WTC11 (cell line): ENCODE data around the gene CENPF. TPM values are rescaled to one million over a fixed set of nuclear protein-coding genes. Genes with fewer than 3 reads are reported as not detected.

Experiments used
- ATAC-seq: fragments of 200-7000 bp; cut with Tn5 transposase; 2 replicates; pipeline ENCODE4 v1.10.0; 2021; ENCODE audit warnings: mild to moderate bottlenecking, moderate library complexity
- CTCF ChIA-PET: fragments of 300-600 bp; sonication (Branson Sonifier 250); formaldehyde crosslinking; loops from one replicate; lab custom pipeline; 2021; ENCODE audit warnings: antibody characterized with exemption; lab: Charles Lee
- POLR2A ChIA-PET: fragments of 350-600 bp; sonication (Branson Sonifier 250); formaldehyde crosslinking; loops from one replicate; lab custom pipeline; 2021; ENCODE audit warnings: antibody characterized with exemption; lab: Charles Lee
- DNase-seq: peaks from one replicate; pipeline ENCODE4 v3.0.0; 2021; ENCODE audit warnings: low spot score
- H3K27ac Mint-ChIP-seq: 2 replicates; pipeline ENCODE4 v1.8.0; 2021; ENCODE audit warnings: mixed read lengths
- H3K27me3 Mint-ChIP-seq: 2 replicates; pipeline ENCODE4 v1.8.0; 2021; ENCODE audit warnings: low read depth, mild to moderate bottlenecking, moderate library complexity, mixed read lengths
- H3K36me3 Mint-ChIP-seq: 2 replicates; pipeline ENCODE4 v1.8.0; 2021; ENCODE audit warnings: mixed read lengths
- H3K4me1 Mint-ChIP-seq: 2 replicates; pipeline ENCODE4 v1.8.0; 2022; ENCODE audit warnings: mixed read lengths
- H3K4me3 Mint-ChIP-seq: 2 replicates; pipeline ENCODE4 v1.8.0; 2021; ENCODE audit warnings: mild to moderate bottlenecking, moderate library complexity, mixed read lengths
- H3K9me3 Mint-ChIP-seq: 2 replicates; pipeline ENCODE4 v1.8.0; 2021; ENCODE audit warnings: mixed read lengths
- FOXJ3 ChIP-seq: sonication (generic); formaldehyde crosslinking; IDR thresholded peaks from 2 replicates; pipeline ENCODE4 v1.9.0; 2021; ENCODE audit warnings: missing genetic modification reagents, mild to moderate bottlenecking, borderline replicate concordance
- FOXK1 ChIP-seq: sonication (generic); formaldehyde crosslinking; IDR thresholded peaks from 2 replicates; pipeline ENCODE4 v1.8.0; 2022; ENCODE audit warnings: mild to moderate bottlenecking, moderate library complexity, missing genetic modification reagents
- GTF2I ChIP-seq: fragments of 250-450 bp; sonication (Bioruptor Pico); conservative IDR thresholded peaks from 2 replicates; pipeline ENCODE4 v1.4.0; 2021; ENCODE audit warnings: mild to moderate bottlenecking
- RORB ChIP-seq: fragments of 250-450 bp; sonication (Bioruptor Pico); IDR thresholded peaks from 2 replicates; pipeline ENCODE4 v1.9.0; 2021; ENCODE audit warnings: mild to moderate bottlenecking
- ZBTB21 ChIP-seq: sonication (generic); formaldehyde crosslinking; IDR thresholded peaks from 2 replicates; pipeline ENCODE4 v1.8.1; 2023; ENCODE audit warnings: mild to moderate bottlenecking, missing genetic modification reagents, borderline replicate concordance
- ZNF416 ChIP-seq: fragments of 250-450 bp; sonication (Bioruptor Pico); IDR thresholded peaks from 2 replicates; pipeline ENCODE4 v1.9.0; 2021; ENCODE audit warnings: mild to moderate bottlenecking, inconsistent platforms
- ZNF423 ChIP-seq: fragments of 250-450 bp; sonication (Bioruptor Pico); IDR thresholded peaks from 2 replicates; pipeline ENCODE4 v2.1.2; 2022; ENCODE audit warnings: mild to moderate bottlenecking, moderate library complexity
- ZNF671 ChIP-seq: fragments of 250-450 bp; sonication (Bioruptor Pico); IDR thresholded peaks from 2 replicates; pipeline ENCODE4 v1.8.0; 2021; ENCODE audit warnings: mild to moderate bottlenecking
- total RNA-seq: library from RNA; stranded (reverse); gene quantifications from 3 replicates; pipeline ENCODE4 v1.2.3, GENCODE V29; 2021
- TF ChIP-seq, protein P1 (sequence below): sonication (generic); formaldehyde crosslinking; IDR thresholded peaks from 2 replicates; pipeline ENCODE4 v1.8.1; 2023; ENCODE audit warnings: mild to moderate bottlenecking, missing genetic modification reagents, moderate library complexity
- TF ChIP-seq, protein P2 (sequence below): sonication (generic); formaldehyde crosslinking; IDR thresholded peaks from 2 replicates; pipeline ENCODE4 v1.8.0; 2023; ENCODE audit warnings: mild to moderate bottlenecking, missing genetic modification reagents
- TF ChIP-seq, protein P3 (sequence below): sonication (generic); formaldehyde crosslinking; IDR thresholded peaks from 2 replicates; pipeline ENCODE4 v1.8.1; 2022; ENCODE audit warnings: low read depth, mild to moderate bottlenecking, moderate library complexity, missing genetic modification reagents, borderline replicate concordance
- TF ChIP-seq, protein P4 (sequence below): sonication (generic); formaldehyde crosslinking; IDR thresholded peaks from 2 replicates; pipeline ENCODE4 v1.8.0; 2023; ENCODE audit warnings: missing genetic modification reagents, mild to moderate bottlenecking, borderline replicate concordance
- TF ChIP-seq, protein P5 (sequence below): fragments of 250-450 bp; sonication (Bioruptor Pico); IDR thresholded peaks from 2 replicates; pipeline ENCODE4 v2.1.2; 2022; ENCODE audit warnings: mild to moderate bottlenecking, moderate library complexity
- TF ChIP-seq, protein P6 (sequence below): fragments of 250-450 bp; sonication (Bioruptor Pico); IDR thresholded peaks from 2 replicates; pipeline ENCODE4 v1.8.0; 2021; ENCODE audit warnings: mild to moderate bottlenecking
- TF ChIP-seq, protein P7 (sequence below): fragments of 250-450 bp; sonication (Bioruptor Pico); conservative IDR thresholded peaks from 2 replicates; pipeline ENCODE4 v1.9.0; 2021; ENCODE audit warnings: mild to moderate bottlenecking
- TF ChIP-seq, protein P8 (sequence below): sonication (generic); formaldehyde crosslinking; IDR thresholded peaks from 2 replicates; pipeline ENCODE4 v1.8.0; 2022; ENCODE audit warnings: missing genetic modification reagents
- TF ChIP-seq, protein P9 (sequence below): sonication (generic); formaldehyde crosslinking; IDR thresholded peaks from 2 replicates; pipeline ENCODE4 v1.8.1; 2022; ENCODE audit warnings: mild to moderate bottlenecking, moderate library complexity, missing genetic modification reagents

CENPF gene
- total RNA-seq, 1 experiment from 2014 or later: 166 TPM

DNA sequence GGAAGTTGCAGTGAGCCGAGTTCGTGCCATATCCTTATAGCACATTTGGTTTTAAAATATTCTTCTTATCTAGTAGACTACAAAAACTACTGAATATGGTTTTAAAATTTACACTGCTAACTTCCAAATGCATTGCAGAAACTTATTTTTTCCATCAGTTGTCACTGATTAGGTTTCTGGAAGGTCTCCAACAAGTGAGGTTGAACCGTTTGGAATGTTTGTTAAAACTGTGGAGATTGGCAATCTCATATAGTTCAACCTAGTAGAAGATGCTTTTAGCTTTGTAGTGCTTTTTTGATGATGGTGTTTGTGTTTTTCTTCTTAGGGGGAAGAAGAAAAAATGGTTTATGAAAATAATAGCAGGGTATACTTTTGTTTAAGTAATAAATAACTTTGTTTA, 12.9 kb downstream of the CENPF start:
- no peak overlapping the region for H3K27ac Mint-ChIP-seq
- POLR2A ChIA-PET: no interaction called here
- CTCF ChIA-PET: no interaction called here
- peaks cover 11% of the 10 kb centered on the region for H3K4me1 Mint-ChIP-seq
- TF ChIP-seq, protein P1, sequence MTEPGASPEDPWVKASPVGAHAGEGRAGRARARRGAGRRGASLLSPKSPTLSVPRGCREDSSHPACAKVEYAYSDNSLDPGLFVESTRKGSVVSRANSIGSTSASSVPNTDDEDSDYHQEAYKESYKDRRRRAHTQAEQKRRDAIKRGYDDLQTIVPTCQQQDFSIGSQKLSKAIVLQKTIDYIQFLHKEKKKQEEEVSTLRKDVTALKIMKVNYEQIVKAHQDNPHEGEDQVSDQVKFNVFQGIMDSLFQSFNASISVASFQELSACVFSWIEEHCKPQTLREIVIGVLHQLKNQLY (CRISPR knock-in tag): no peak
- no peak for TF ChIP-seq RORB
- TF ChIP-seq, protein P2, sequence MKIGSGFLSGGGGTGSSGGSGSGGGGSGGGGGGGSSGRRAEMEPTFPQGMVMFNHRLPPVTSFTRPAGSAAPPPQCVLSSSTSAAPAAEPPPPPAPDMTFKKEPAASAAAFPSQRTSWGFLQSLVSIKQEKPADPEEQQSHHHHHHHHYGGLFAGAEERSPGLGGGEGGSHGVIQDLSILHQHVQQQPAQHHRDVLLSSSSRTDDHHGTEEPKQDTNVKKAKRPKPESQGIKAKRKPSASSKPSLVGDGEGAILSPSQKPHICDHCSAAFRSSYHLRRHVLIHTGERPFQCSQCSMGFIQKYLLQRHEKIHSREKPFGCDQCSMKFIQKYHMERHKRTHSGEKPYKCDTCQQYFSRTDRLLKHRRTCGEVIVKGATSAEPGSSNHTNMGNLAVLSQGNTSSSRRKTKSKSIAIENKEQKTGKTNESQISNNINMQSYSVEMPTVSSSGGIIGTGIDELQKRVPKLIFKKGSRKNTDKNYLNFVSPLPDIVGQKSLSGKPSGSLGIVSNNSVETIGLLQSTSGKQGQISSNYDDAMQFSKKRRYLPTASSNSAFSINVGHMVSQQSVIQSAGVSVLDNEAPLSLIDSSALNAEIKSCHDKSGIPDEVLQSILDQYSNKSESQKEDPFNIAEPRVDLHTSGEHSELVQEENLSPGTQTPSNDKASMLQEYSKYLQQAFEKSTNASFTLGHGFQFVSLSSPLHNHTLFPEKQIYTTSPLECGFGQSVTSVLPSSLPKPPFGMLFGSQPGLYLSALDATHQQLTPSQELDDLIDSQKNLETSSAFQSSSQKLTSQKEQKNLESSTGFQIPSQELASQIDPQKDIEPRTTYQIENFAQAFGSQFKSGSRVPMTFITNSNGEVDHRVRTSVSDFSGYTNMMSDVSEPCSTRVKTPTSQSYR (CRISPR knock-in tag): no peak
- TF ChIP-seq, protein P3, sequence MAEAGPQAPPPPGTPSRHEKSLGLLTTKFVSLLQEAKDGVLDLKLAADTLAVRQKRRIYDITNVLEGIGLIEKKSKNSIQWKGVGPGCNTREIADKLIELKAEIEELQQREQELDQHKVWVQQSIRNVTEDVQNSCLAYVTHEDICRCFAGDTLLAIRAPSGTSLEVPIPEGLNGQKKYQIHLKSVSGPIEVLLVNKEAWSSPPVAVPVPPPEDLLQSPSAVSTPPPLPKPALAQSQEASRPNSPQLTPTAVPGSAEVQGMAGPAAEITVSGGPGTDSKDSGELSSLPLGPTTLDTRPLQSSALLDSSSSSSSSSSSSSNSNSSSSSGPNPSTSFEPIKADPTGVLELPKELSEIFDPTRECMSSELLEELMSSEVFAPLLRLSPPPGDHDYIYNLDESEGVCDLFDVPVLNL (CRISPR knock-in tag): no peak
- TF ChIP-seq GTF2I (CRISPR knock-in tag): no peak
- TF ChIP-seq, protein P4, sequence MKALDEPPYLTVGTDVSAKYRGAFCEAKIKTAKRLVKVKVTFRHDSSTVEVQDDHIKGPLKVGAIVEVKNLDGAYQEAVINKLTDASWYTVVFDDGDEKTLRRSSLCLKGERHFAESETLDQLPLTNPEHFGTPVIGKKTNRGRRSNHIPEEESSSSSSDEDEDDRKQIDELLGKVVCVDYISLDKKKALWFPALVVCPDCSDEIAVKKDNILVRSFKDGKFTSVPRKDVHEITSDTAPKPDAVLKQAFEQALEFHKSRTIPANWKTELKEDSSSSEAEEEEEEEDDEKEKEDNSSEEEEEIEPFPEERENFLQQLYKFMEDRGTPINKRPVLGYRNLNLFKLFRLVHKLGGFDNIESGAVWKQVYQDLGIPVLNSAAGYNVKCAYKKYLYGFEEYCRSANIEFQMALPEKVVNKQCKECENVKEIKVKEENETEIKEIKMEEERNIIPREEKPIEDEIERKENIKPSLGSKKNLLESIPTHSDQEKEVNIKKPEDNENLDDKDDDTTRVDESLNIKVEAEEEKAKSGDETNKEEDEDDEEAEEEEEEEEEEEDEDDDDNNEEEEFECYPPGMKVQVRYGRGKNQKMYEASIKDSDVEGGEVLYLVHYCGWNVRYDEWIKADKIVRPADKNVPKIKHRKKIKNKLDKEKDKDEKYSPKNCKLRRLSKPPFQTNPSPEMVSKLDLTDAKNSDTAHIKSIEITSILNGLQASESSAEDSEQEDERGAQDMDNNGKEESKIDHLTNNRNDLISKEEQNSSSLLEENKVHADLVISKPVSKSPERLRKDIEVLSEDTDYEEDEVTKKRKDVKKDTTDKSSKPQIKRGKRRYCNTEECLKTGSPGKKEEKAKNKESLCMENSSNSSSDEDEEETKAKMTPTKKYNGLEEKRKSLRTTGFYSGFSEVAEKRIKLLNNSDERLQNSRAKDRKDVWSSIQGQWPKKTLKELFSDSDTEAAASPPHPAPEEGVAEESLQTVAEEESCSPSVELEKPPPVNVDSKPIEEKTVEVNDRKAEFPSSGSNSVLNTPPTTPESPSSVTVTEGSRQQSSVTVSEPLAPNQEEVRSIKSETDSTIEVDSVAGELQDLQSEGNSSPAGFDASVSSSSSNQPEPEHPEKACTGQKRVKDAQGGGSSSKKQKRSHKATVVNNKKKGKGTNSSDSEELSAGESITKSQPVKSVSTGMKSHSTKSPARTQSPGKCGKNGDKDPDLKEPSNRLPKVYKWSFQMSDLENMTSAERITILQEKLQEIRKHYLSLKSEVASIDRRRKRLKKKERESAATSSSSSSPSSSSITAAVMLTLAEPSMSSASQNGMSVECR (CRISPR knock-in tag): no peak
- TF ChIP-seq, protein P5, sequence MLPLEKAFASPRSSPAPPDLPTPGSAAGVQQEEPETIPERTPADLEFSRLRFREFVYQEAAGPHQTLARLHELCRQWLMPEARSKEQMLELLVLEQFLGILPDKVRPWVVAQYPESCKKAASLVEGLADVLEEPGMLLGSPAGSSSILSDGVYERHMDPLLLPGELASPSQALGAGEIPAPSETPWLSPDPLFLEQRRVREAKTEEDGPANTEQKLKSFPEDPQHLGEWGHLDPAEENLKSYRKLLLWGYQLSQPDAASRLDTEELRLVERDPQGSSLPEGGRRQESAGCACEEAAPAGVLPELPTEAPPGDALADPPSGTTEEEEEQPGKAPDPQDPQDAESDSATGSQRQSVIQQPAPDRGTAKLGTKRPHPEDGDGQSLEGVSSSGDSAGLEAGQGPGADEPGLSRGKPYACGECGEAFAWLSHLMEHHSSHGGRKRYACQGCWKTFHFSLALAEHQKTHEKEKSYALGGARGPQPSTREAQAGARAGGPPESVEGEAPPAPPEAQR: no peak
- no peak for TF ChIP-seq ZNF423
- no peak for TF ChIP-seq ZNF671
- TF ChIP-seq FOXJ3 (CRISPR knock-in tag): no peak
- TF ChIP-seq, protein P6, sequence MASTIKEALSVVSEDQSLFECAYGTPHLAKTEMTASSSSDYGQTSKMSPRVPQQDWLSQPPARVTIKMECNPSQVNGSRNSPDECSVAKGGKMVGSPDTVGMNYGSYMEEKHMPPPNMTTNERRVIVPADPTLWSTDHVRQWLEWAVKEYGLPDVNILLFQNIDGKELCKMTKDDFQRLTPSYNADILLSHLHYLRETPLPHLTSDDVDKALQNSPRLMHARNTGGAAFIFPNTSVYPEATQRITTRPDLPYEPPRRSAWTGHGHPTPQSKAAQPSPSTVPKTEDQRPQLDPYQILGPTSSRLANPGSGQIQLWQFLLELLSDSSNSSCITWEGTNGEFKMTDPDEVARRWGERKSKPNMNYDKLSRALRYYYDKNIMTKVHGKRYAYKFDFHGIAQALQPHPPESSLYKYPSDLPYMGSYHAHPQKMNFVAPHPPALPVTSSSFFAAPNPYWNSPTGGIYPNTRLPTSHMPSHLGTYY (CRISPR knock-in tag): no peak
- TF ChIP-seq ZNF416: no peak
- TF ChIP-seq ZBTB21 (CRISPR knock-in tag): no peak
- no peak for TF ChIP-seq FOXK1
- TF ChIP-seq, protein P7, sequence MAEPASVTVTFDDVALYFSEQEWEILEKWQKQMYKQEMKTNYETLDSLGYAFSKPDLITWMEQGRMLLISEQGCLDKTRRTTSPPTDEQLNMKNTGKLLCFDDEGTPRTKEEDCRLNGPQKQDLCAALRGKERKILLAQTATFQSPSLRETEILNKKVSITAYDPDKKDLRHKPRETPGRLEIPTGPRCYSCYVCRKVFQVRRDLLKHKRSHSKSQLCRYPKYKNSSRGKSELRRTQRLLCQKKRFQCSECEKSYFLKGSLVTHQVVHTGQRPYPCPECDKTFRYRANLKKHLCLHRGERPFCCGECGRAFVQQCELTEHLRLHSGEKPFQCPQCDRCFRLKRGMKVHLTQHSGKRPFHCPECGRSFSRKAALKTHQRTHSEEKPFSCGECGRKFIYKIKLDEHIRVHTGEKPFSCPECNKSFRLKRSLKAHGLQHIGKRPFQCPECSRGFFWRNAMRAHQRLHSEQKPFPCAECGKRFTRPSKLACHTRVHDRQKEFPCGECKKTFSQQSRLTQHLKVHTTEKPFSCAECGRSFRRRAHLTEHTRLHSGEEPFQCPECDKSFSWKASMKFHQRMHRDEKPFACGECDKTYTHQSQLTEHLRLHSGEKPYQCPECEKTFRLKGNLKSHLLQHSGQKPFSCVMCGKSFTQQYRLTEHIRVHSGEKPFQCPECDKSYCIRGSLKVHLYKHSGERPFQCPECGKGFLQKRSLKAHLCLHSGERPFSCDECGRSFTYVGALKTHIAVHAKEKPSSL (CRISPR knock-in tag): no peak
- TF ChIP-seq, protein P8, sequence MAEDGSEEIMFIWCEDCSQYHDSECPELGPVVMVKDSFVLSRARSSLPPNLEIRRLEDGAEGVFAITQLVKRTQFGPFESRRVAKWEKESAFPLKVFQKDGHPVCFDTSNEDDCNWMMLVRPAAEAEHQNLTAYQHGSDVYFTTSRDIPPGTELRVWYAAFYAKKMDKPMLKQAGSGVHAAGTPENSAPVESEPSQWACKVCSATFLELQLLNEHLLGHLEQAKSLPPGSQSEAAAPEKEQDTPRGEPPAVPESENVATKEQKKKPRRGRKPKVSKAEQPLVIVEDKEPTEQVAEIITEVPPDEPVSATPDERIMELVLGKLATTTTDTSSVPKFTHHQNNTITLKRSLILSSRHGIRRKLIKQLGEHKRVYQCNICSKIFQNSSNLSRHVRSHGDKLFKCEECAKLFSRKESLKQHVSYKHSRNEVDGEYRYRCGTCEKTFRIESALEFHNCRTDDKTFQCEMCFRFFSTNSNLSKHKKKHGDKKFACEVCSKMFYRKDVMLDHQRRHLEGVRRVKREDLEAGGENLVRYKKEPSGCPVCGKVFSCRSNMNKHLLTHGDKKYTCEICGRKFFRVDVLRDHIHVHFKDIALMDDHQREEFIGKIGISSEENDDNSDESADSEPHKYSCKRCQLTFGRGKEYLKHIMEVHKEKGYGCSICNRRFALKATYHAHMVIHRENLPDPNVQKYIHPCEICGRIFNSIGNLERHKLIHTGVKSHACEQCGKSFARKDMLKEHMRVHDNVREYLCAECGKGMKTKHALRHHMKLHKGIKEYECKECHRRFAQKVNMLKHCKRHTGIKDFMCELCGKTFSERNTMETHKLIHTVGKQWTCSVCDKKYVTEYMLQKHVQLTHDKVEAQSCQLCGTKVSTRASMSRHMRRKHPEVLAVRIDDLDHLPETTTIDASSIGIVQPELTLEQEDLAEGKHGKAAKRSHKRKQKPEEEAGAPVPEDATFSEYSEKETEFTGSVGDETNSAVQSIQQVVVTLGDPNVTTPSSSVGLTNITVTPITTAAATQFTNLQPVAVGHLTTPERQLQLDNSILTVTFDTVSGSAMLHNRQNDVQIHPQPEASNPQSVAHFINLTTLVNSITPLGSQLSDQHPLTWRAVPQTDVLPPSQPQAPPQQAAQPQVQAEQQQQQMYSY (CRISPR knock-in tag): no peak
- TF ChIP-seq, protein P9, sequence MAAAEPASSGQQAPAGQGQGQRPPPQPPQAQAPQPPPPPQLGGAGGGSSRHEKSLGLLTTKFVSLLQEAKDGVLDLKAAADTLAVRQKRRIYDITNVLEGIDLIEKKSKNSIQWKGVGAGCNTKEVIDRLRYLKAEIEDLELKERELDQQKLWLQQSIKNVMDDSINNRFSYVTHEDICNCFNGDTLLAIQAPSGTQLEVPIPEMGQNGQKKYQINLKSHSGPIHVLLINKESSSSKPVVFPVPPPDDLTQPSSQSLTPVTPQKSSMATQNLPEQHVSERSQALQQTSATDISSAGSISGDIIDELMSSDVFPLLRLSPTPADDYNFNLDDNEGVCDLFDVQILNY (CRISPR knock-in tag): no peak
- no peak for ATAC-seq
- H3K4me3 Mint-ChIP-seq: no peak overlapping the region
- H3K9me3 Mint-ChIP-seq: no peaks in the 10 kb centered on the region
- H3K36me3 Mint-ChIP-seq: peaks cover 64% of the 10 kb centered on the region
- no peaks in the 10 kb centered on the region for H3K27me3 Mint-ChIP-seq
- no peak for DNase-seq
